Transverse colon (tissue), 4 donors: Measurements from ENCODE around the gene PDZK1IP1.

Experiments used
- EP300 ChIP-seq: sonication (generic); formaldehyde crosslinking; IDR thresholded peaks from one replicate; pipeline ENCODE4 v1.6.1; 2017; ENCODE audit warnings: antibody characterized with exemption, low read depth
- POLR2A ChIP-seq: fragments of 450-650 bp; IDR thresholded peaks from one replicate; pipeline ENCODE4 v1.6.1; 2016; ENCODE audit warnings: antibody characterized with exemption, mild to moderate bottlenecking, moderate library complexity
- POLR2AphosphoS5 ChIP-seq, 3 donors: sonication (generic); formaldehyde crosslinking; IDR thresholded peaks; one replicate each; pipeline ENCODE4 v1.6.1; 2016; ENCODE audit warnings: antibody characterized with exemption in 3 of 3
- TF ChIP-seq, protein P1 (sequence below), 5 experiments: fragments of 200-600 bp in 3 of 5; fragments of 450-650 bp in 2 of 5; sonication (generic) in 3 of 5; IDR thresholded peaks; 1 replicate in 2 of 5; 2 replicates in 3 of 5; pipeline ENCODE4 v1.5.1; 2016 to 2017; ENCODE audit warnings: antibody characterized with exemption in 5 of 5, inconsistent platforms in 3 of 5, mild to moderate bottlenecking in 2 of 5, moderate library complexity in 1 of 5

- TF ChIP-seq, protein P1, sequence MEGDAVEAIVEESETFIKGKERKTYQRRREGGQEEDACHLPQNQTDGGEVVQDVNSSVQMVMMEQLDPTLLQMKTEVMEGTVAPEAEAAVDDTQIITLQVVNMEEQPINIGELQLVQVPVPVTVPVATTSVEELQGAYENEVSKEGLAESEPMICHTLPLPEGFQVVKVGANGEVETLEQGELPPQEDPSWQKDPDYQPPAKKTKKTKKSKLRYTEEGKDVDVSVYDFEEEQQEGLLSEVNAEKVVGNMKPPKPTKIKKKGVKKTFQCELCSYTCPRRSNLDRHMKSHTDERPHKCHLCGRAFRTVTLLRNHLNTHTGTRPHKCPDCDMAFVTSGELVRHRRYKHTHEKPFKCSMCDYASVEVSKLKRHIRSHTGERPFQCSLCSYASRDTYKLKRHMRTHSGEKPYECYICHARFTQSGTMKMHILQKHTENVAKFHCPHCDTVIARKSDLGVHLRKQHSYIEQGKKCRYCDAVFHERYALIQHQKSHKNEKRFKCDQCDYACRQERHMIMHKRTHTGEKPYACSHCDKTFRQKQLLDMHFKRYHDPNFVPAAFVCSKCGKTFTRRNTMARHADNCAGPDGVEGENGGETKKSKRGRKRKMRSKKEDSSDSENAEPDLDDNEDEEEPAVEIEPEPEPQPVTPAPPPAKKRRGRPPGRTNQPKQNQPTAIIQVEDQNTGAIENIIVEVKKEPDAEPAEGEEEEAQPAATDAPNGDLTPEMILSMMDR (IDR thresholded peaks at IDR 0.05), result no peak
- TF ChIP-seq POLR2A (no peak), EP300 (no peak), POLR2AphosphoS5 (IDR thresholded peaks at IDR 0.05) (no peak)
These were observed 11.8 kb downstream of the PDZK1IP1 start for GRCh38 chr1:47178020-47178419.
